HepG2 (cell line): Measurements from ENCODE around the gene PIEZO1. TPM values are rescaled to one million over a fixed set of nuclear protein-coding genes. Genes with fewer than 3 reads are reported as not detected.

Source experiments
- AHDC1 ChIP-seq: sonication (generic); formaldehyde crosslinking; IDR thresholded peaks from 2 replicates; pipeline ENCODE4 v1.5.1; 2020; ENCODE audit warnings: mild to moderate bottlenecking, missing genetic modification reagents, borderline replicate concordance
- ARHGAP35 ChIP-seq: sonication (generic); formaldehyde crosslinking; IDR thresholded peaks from 2 replicates; pipeline ENCODE4 v1.9.0; 2022; ENCODE audit warnings: mild to moderate bottlenecking, inconsistent platforms, moderate library complexity, missing genetic modification reagents, borderline replicate concordance
- HIC2 ChIP-seq: sonication (generic); formaldehyde crosslinking; IDR thresholded peaks from 2 replicates; pipeline ENCODE4 v1.9.0; 2022; ENCODE audit warnings: low read depth, missing genetic modification reagents
- HNF4A ChIP-seq: sonication (generic); formaldehyde crosslinking; IDR thresholded peaks from 2 replicates; pipeline ENCODE4 v1.4.0; 2020; ENCODE audit warnings: missing genetic modification reagents
- HNRNPLL ChIP-seq: fragments of 200-400 bp; formaldehyde crosslinking; IDR thresholded peaks from 2 replicates; pipeline ENCODE4 v1.6.1; 2017; ENCODE audit warnings: mild to moderate bottlenecking, low read depth, low read length; ENCODE audit not compliant: poor library complexity, severe bottlenecking
- KAT7 ChIP-seq: IDR thresholded peaks from 2 replicates; pipeline ENCODE4 v1.6.1; 2018; ENCODE audit warnings: borderline replicate concordance, missing compliant biosample characterization
- MAX ChIP-seq: IDR thresholded peaks from 2 replicates; pipeline ENCODE4 v1.6.1; 2012; ENCODE audit warnings: inconsistent platforms
- NAIF1 ChIP-seq: sonication (generic); formaldehyde crosslinking; IDR thresholded peaks from 2 replicates; pipeline ENCODE4 v1.5.0; 2020; ENCODE audit warnings: mild to moderate bottlenecking, missing genetic modification reagents, borderline replicate concordance
- NR2F2 ChIP-seq: IDR thresholded peaks from 2 replicates; pipeline ENCODE4 v1.6.1; 2012; ENCODE audit warnings: low read depth, inconsistent platforms, borderline replicate concordance
- ZBTB8A ChIP-seq: sonication (generic); formaldehyde crosslinking; IDR thresholded peaks from 2 replicates; pipeline ENCODE4 v1.4.0; 2020; ENCODE audit warnings: mild to moderate bottlenecking, low read depth, missing genetic modification reagents, borderline replicate concordance
- ZNF496 ChIP-seq: sonication (generic); formaldehyde crosslinking; IDR thresholded peaks from 2 replicates; pipeline ENCODE4 v1.8.1; 2023; ENCODE audit warnings: mild to moderate bottlenecking, moderate library complexity, missing genetic modification reagents; ENCODE audit not compliant: insufficient replicate concordance
- ZNF773 ChIP-seq: sonication (generic); formaldehyde crosslinking; IDR thresholded peaks from 2 replicates; pipeline ENCODE4 v1.4.0; 2020; ENCODE audit warnings: missing genetic modification reagents, borderline replicate concordance
- polyA plus RNA-seq, 8 experiments: library from polyadenylated mRNA; depleted of rRNA in 3 of 8; stranded (reverse) in 7 of 8; unstranded in 1 of 8; fragments of >200 nt; fragmentation: Illumina TruSeq in 4 of 8; extraction: Trizol in 4 of 8; gene quantifications; 2 replicates each; pipeline versions ENCODE4 v1.2.1 to v1.2.3, GENCODE V29; 2011 to 2016; ENCODE audit warnings: low read depth in 4 of 8, missing spikeins in 1 of 8, mixed read lengths in 1 of 8; ENCODE audit not compliant: insufficient read depth in 1 of 8
- total RNA-seq, 5 experiments: library from RNA; depleted of rRNA; stranded (reverse); fragments of >200 nt; fragmentation: Illumina TruSeq; extraction: Trizol; gene quantifications; 2 replicates each; pipeline ENCODE4 v1.2.3, GENCODE V29; 2016; ENCODE audit warnings: low read depth in 1 of 5
- TF ChIP-seq, protein P1 (sequence below): sonication (generic); formaldehyde crosslinking; IDR thresholded peaks from 2 replicates; pipeline ENCODE4 v1.4.0; 2020; ENCODE audit warnings: low read depth, missing genetic modification reagents
- TF ChIP-seq, protein P2 (sequence below): conservative IDR thresholded peaks from 2 replicates; pipeline ENCODE4 v1.6.1; 2018; ENCODE audit warnings: missing genetic modification reagents

The PIEZO1 gene
- total and polyA plus RNA-seq, 2 of the 13 experiments (the other 11 are each of a cell fraction or from before 2014, with no cell fraction given): 67.9 to 85.0 TPM

DNA sequence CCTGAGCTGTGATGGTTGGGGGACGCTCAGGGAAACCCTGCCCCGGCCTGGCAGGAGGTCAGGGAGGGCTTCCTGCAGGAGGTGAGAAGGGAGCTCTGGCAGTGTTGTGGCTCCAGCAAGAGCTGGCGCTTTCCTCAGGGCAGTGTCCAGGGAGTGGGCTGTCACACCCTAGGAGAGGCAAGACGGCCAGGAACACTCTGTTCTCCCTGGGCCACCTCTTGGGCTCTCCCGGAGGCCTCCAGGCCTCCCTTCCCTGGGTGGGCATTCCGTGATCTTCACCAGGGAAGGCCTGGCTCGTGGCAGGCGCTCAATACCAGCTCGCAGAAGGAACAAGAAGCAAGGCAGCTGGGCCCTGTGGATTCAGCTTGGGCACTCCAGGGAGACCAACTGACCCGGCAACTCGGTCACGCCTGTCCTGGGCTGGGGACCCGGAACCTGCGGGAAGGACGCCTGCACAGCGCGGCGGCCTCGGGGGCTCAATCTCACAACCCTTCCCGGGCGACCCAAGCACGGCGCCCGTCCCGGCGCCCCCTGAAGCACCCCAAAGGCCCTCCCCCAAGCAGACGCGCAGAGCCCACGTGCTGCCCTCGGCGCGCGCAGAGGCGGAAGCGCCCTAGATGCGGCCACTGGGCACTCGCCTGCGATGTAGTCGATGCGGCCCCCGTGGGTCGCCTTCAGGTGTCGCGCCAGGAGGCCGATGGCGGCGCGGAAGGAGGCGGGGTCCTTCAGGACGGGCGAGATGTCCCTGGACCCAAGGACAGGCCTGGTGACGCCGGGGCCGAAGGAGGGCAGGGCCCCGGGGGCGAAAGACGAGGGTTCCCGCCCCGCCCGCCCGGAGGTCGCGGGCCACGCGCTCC is 26.1 kb upstream of the PIEZO1 start (continued):
- TF ChIP-seq NR2F2 (peak; percentile 25; the same call in 1 of the 2 replicates), ARHGAP35 (CRISPR knock-in tag) (peak; percentile 90; the same call in 1 of the 2 replicates), KAT7 (CRISPR knock-in tag) (peak; percentile 84), ZNF496 (CRISPR knock-in tag) (no peak), ZBTB8A (CRISPR knock-in tag) (peak; percentile 90), ZNF773 (CRISPR knock-in tag) (peak; percentile 83), NAIF1 (CRISPR knock-in tag) (0 out of 2 replicates have a peak, but pooled peaks have one; percentile 87), HNF4A (CRISPR knock-in tag) (peak; percentile 19; the same call in 1 of the 2 replicates), MAX (peak; percentile 92; the same call in 1 of the 2 replicates), HNRNPLL (no peak), HIC2 (CRISPR knock-in tag) (no peak; the same call in 1 of the 2 replicates), AHDC1 (CRISPR knock-in tag) (0 out of 2 replicates have a peak, but pooled peaks have one; percentile 5)
- TF ChIP-seq, protein P1, sequence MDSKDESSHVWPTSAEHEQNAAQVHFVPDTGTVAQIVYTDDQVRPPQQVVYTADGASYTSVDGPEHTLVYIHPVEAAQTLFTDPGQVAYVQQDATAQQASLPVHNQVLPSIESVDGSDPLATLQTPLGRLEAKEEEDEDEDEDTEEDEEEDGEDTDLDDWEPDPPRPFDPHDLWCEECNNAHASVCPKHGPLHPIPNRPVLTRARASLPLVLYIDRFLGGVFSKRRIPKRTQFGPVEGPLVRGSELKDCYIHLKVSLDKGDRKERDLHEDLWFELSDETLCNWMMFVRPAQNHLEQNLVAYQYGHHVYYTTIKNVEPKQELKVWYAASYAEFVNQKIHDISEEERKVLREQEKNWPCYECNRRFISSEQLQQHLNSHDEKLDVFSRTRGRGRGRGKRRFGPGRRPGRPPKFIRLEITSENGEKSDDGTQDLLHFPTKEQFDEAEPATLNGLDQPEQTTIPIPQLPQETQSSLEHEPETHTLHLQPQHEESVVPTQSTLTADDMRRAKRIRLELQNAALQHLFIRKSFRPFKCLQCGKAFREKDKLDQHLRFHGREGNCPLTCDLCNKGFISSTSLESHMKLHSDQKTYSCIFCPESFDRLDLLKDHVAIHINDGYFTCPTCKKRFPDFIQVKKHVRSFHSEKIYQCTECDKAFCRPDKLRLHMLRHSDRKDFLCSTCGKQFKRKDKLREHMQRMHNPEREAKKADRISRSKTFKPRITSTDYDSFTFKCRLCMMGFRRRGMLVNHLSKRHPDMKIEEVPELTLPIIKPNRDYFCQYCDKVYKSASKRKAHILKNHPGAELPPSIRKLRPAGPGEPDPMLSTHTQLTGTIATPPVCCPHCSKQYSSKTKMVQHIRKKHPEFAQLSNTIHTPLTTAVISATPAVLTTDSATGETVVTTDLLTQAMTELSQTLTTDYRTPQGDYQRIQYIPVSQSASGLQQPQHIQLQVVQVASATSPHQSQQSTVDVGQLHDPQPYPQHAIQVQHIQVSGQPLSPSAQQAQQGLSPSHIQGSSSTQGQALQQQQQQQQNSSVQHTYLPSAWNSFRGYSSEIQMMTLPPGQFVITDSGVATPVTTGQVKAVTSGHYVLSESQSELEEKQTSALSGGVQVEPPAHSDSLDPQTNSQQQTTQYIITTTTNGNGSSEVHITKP (CRISPR knock-in tag): peak; percentile 79; the same call in 1 of the 2 replicates
- TF ChIP-seq, protein P2, sequence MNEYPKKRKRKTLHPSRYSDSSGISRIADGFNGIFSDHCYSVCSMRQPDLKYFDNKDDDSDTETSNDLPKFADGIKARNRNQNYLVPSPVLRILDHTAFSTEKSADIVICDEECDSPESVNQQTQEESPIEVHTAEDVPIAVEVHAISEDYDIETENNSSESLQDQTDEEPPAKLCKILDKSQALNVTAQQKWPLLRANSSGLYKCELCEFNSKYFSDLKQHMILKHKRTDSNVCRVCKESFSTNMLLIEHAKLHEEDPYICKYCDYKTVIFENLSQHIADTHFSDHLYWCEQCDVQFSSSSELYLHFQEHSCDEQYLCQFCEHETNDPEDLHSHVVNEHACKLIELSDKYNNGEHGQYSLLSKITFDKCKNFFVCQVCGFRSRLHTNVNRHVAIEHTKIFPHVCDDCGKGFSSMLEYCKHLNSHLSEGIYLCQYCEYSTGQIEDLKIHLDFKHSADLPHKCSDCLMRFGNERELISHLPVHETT: peak; percentile 72
